Measurements from ENCODE around the gene ERCC6L2.

The ERCC6L2 gene

DNA sequence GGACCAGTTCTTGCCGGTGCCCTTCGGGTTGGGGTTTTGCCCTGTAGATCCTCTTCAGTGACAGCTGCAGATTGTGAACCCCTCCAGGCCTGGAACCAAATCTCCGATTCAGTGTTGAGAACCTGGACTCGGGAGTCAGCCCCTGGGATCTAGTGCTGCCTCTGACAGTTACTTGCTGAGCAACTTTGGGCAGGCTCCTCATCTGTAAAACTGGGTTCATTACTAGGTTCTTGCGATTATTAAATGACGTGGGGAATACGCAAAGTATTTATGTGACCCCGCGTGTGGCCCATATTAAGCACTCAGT lies 600 bp downstream of the ERCC6L2 start:
- peak overlapping the region; percentile 100 for H3K27ac ChIP-seq (ENCODE audit: low read depth, low read length)
- H3K27me3 ChIP-seq (ENCODE audit: control insufficient read depth, insufficient read depth, low read length): no peaks in the 10 kb centered on the region
- H3K4me1 ChIP-seq (ENCODE audit: control insufficient read depth, insufficient read depth, low read length): peaks cover 17% of the 10 kb centered on the region
- H3K9ac ChIP-seq (ENCODE audit: low read length): peak overlapping the region; percentile 91
- no peak overlapping the region for H3K4me3 ChIP-seq (ENCODE audit: low read length)
- no peaks in the 10 kb centered on the region for H3K36me3 ChIP-seq (ENCODE audit: control insufficient read depth, insufficient read depth, low read length)

DNA sequence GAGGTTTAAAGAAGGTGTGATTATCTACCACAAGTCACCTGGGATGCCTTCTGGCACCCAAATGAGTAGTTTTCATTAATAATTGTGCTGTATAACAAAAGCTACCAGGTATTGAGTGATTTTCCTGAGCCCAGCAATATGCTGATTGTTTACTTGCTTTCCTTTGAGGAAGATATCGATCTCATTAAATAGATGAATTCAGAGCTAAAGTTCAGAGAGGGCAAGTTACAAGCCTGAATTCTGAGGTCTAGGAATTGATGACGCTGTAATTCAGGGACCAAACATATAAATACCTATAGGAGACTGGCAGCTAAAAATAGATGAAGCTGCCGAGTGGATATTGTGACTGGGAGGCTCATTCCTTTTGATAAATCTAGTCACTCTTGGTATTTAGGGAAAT lies 1.1 kb downstream of the ERCC6L2 start:
- Histone ChIP-seq H3K4me3 (ENCODE audit: low read length) (no peak overlapping the region), H3K27ac (ENCODE audit: low read depth, low read length) (peak overlapping the region; percentile 100)

DNA sequence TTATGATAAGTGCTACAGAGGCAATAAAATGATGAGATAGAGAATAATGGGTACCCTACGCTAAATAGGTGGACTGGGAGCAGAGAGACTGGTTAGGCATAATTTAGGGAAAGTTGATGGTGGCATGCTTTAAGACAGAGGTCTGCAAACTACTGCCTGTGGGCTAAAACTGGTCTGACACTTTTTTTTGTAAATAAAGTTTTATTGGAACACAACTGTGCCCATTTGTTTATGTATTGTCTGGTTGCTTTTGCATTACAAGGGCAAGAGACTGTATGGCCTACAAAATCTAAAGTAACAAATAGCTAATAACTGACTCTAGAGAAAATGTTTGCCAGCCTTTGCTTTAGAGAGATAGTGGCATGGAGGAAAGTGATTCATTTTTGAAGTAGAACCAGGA lies 2.5 kb downstream of the ERCC6L2 start:
- H3K4me3 ChIP-seq (ENCODE audit: low read length): no peak overlapping the region
- peaks cover 4% of the 10 kb centered on the region for H3K36me3 ChIP-seq (ENCODE audit: control insufficient read depth, insufficient read depth, low read length)

More for the DNA sequence above, 1.1 kb downstream of the ERCC6L2 start:
- Histone ChIP-seq H3K36me3 (ENCODE audit: control insufficient read depth, insufficient read depth, low read length) (no peaks in the 10 kb centered on the region), H3K27me3 (ENCODE audit: control insufficient read depth, insufficient read depth, low read length) (no peaks in the 10 kb centered on the region), H3K4me1 (ENCODE audit: control insufficient read depth, insufficient read depth, low read length) (peaks cover 17% of the 10 kb centered on the region), H3K9ac (ENCODE audit: low read length) (peak overlapping the region; percentile 91)

DNA sequence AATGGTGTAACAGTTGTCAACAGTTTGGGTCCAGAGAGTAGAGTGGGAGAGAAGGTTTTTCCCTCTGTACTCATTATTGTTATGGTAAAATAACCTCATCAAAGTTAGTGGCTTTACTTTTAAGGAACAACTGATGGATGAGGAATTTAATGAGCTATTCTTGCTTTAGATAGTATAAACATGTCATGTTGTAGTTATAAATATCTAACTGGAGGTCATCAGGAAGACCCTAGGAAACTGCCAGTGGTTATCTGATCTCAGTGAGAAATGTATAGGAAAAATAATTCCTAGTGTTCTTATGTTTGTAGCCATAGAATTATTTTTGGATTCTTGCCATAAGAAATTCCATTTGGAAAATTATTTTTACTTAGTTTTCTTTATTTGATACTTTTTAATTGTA lies 4.1 kb downstream of the ERCC6L2 start:
- H3K4me3 ChIP-seq (ENCODE audit: low read length): no peak overlapping the region
- H3K27ac ChIP-seq (ENCODE audit: low read depth, low read length): no peak overlapping the region
- no peaks in the 10 kb centered on the region for H3K27me3 ChIP-seq (ENCODE audit: control insufficient read depth, insufficient read depth, low read length)
- peaks cover 4% of the 10 kb centered on the region for H3K36me3 ChIP-seq (ENCODE audit: control insufficient read depth, insufficient read depth, low read length)
- peaks cover 13% of the 10 kb centered on the region for H3K4me1 ChIP-seq (ENCODE audit: control insufficient read depth, insufficient read depth, low read length)
- no peak overlapping the region for H3K9ac ChIP-seq (ENCODE audit: low read length)

More for the DNA sequence above, 2.5 kb downstream of the ERCC6L2 start:
- Histone ChIP-seq H3K9ac (ENCODE audit: low read length) (no peak overlapping the region), H3K4me1 (ENCODE audit: control insufficient read depth, insufficient read depth, low read length) (peaks cover 17% of the 10 kb centered on the region), H3K27me3 (ENCODE audit: control insufficient read depth, insufficient read depth, low read length) (no peaks in the 10 kb centered on the region), H3K27ac (ENCODE audit: low read depth, low read length) (no peak overlapping the region)

DNA sequence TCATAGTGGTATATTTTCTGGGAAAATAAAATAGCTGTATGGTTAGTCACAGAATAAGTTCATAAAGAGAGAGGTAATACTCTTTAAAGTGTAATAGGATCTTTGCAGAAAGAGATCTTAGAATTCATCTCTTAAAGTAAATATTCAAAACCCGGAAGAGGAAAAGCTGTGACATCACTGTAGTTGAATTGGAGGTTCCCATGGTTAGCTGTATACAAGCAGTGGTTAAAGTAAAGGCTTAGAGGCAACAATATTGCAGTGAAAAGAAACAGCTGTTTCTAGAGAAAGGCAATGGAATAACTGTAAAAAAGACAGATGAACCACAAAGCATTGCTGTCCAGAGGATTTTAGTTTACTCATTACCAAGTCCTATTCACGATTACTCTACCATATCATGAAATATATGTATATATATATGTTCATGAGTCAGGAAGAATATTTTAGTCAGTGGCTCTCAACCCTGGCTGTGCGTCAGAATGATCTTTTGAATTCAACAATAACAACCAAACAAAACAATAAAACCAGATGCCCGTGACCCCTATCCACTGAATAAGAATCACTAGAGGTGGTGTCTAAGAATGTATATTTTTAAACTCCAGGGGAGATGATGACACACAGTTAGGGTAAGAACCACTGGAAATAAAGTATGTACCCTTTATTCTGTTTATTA lies 4.7 kb downstream of the ERCC6L2 start:
- peaks cover 4% of the 10 kb centered on the region for H3K36me3 ChIP-seq (ENCODE audit: control insufficient read depth, insufficient read depth, low read length)
- H3K4me1 ChIP-seq (ENCODE audit: control insufficient read depth, insufficient read depth, low read length): peaks cover 12% of the 10 kb centered on the region
- H3K4me3 ChIP-seq (ENCODE audit: low read length): no peak overlapping the region
- H3K9ac ChIP-seq (ENCODE audit: low read length): no peak overlapping the region
- H3K27ac ChIP-seq (ENCODE audit: low read depth, low read length): peak overlapping the region; percentile 12
- no peaks in the 10 kb centered on the region for H3K27me3 ChIP-seq (ENCODE audit: control insufficient read depth, insufficient read depth, low read length)

DNA sequence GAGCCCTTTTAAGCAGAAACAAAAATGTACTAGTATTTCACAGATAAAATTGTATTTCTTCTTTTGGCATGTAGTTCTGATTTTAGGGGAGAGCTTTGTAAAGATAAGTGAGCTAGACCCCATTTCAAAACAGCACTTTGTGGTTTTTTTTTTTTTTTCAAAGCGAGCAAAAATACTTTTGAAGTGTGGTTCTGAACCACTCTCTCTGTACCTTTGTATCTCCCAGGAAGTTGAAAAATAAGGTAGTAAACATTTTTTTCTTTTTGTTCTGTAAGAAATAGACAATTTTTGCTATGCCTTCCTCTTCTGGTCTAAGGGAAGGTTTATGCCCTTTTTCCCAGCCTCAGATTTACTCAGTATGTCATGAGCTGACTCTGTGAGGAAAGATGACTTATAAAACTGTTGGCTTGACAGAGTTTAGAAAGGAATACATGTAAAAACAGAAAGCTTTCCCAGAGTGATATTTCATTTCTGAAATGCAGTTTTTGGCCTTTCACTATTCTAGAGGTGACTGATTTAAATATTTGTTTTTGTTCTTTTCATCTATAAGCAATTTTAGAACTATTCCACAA lies 12.5 kb downstream of the ERCC6L2 start:
- Histone ChIP-seq H3K27me3 (ENCODE audit: control insufficient read depth, insufficient read depth, low read length) (no peaks in the 10 kb centered on the region), H3K4me3 (ENCODE audit: low read length) (no peak overlapping the region), H3K4me1 (ENCODE audit: control insufficient read depth, insufficient read depth, low read length) (no peaks in the 10 kb centered on the region), H3K9ac (ENCODE audit: low read length) (no peak overlapping the region), H3K27ac (ENCODE audit: low read depth, low read length) (no peak overlapping the region), H3K36me3 (ENCODE audit: control insufficient read depth, insufficient read depth, low read length) (no peaks in the 10 kb centered on the region)

DNA sequence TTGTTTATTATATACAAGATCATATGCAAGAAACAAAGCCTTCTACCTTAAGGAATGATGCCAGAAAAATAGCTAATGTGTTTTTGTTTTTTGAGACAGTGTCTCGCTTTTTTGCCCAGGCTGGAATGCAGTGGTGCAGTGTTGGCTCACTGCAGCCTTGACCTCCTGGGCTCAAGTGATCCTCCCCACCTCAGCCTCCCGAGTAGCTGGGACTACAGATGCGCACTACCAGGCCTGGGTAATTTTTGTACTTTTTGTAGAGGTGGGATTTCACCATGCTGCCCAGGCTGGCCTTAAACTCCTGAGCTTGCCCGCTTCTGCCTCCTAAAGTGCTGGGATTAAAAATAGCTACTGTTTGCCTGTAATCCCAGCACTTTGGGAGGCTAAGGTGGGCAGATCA lies 15.1 kb downstream of the ERCC6L2 start:
- no peak overlapping the region for H3K27ac ChIP-seq (ENCODE audit: low read depth, low read length)
- no peak overlapping the region for H3K9ac ChIP-seq (ENCODE audit: low read length)
- no peaks in the 10 kb centered on the region for H3K4me1 ChIP-seq (ENCODE audit: control insufficient read depth, insufficient read depth, low read length)

DNA sequence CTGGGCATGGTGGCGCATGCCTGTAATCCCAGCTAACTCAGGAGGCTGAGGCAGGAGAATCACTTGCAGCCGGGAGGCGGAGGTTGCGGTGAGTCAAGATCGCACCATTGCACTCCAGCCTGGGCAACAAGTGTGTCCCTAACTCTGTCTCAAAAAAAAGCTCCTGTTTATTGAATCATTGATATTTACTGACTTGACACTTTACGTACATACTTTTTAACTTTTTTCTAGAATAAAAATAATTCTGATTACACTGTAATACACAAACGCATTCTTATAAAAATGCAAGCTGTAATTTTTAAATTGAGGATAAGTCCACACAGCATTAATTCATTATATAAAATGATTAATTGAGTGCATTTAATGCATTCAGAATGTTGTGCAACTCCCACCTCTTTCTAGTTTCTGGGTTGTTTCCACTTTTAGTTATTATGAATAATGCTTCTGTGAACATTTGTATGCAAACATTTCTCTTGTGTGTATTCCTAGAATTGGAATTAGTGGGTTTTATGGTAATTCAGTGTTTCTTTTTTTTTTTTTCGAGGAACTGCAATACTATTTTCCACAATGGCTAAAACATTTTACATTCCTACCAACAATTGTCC lies 15.7 kb downstream of the ERCC6L2 start:
- Histone ChIP-seq H3K4me1 (ENCODE audit: control insufficient read depth, insufficient read depth, low read length) (no peaks in the 10 kb centered on the region), H3K9ac (ENCODE audit: low read length) (no peak overlapping the region), H3K27ac (ENCODE audit: low read depth, low read length) (no peak overlapping the region), H3K36me3 (ENCODE audit: control insufficient read depth, insufficient read depth, low read length) (no peaks in the 10 kb centered on the region), H3K27me3 (ENCODE audit: control insufficient read depth, insufficient read depth, low read length) (no peaks in the 10 kb centered on the region), H3K4me3 (ENCODE audit: low read length) (no peak overlapping the region)

More for the DNA sequence above, 15.1 kb downstream of the ERCC6L2 start:
- Histone ChIP-seq H3K36me3 (ENCODE audit: control insufficient read depth, insufficient read depth, low read length) (no peaks in the 10 kb centered on the region), H3K4me3 (ENCODE audit: low read length) (no peak overlapping the region), H3K27me3 (ENCODE audit: control insufficient read depth, insufficient read depth, low read length) (no peaks in the 10 kb centered on the region)

DNA sequence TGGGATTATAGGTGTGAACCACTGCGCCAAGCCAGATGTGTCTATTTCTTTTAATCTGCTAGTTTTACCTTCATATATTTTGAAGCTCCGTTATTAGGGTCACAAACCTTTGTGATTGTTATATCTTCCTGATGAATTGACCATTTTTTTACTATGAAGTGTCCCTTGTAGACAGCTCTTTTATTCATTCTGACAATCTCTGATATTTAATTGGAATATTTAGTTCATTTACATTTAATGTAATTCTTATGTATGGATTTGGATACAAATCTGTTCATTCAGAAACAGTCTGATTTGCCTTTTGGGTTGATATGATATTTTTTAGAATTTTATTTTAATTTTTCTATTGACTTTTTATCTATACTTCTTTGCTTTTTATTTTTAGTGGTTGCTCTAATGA lies 17.2 kb downstream of the ERCC6L2 start:
- Histone ChIP-seq H3K9ac (ENCODE audit: low read length) (no peak overlapping the region), H3K4me3 (ENCODE audit: low read length) (no peak overlapping the region), H3K4me1 (ENCODE audit: control insufficient read depth, insufficient read depth, low read length) (no peaks in the 10 kb centered on the region), H3K27ac (ENCODE audit: low read depth, low read length) (no peak overlapping the region), H3K27me3 (ENCODE audit: control insufficient read depth, insufficient read depth, low read length) (no peaks in the 10 kb centered on the region), H3K36me3 (ENCODE audit: control insufficient read depth, insufficient read depth, low read length) (no peaks in the 10 kb centered on the region)

DNA sequence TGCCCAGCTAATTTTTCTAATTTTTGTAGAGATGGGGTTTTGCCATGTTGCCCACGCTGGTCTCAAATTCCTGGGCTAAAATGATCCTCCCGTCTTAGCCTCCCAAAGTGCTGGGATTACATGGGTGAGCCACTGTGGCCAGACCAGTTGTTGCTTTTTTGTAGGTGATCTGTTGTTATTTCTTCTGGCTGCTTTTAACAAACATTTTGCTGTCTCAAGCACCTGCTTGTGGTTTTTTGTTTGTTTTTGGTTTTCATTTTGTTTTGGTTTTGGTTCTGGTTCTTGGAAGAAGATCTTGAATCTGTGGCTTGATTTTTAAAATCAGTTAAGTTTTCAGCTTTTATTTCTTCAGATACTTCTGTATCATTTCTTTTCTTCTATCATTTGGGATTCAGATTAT lies 21.1 kb downstream of the ERCC6L2 start:
- Histone ChIP-seq H3K36me3 (ENCODE audit: control insufficient read depth, insufficient read depth, low read length) (no peaks in the 10 kb centered on the region), H3K4me1 (ENCODE audit: control insufficient read depth, insufficient read depth, low read length) (no peaks in the 10 kb centered on the region), H3K4me3 (ENCODE audit: low read length) (no peak overlapping the region), H3K27me3 (ENCODE audit: control insufficient read depth, insufficient read depth, low read length) (no peaks in the 10 kb centered on the region), H3K9ac (ENCODE audit: low read length) (no peak overlapping the region), H3K27ac (ENCODE audit: low read depth, low read length) (no peak overlapping the region)

DNA sequence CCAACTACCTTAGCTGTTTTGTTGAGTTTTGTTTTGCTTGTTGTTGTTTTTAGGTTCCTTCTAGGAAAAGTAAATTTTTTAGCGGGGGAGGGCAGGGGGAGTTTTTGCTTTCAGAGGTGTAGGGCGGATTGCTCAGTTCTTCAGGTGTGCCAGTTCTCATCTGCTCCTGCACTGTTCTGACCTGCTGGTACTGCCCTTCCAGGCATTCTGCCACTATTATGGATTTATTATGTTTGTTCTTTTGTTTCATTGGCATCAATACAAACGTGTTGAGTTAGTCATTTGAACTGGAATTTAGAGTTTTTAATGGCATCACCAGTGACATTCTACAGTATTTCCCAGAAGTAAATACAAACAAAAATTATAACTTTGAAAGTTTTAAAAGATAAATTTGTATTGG lies 26.0 kb downstream of the ERCC6L2 start:
- H3K27me3 ChIP-seq (ENCODE audit: control insufficient read depth, insufficient read depth, low read length): no peaks in the 10 kb centered on the region
- no peak overlapping the region for H3K4me3 ChIP-seq (ENCODE audit: low read length)
- H3K36me3 ChIP-seq (ENCODE audit: control insufficient read depth, insufficient read depth, low read length): no peaks in the 10 kb centered on the region
- H3K27ac ChIP-seq (ENCODE audit: low read depth, low read length): no peak overlapping the region
- no peak overlapping the region for H3K9ac ChIP-seq (ENCODE audit: low read length)
- H3K4me1 ChIP-seq (ENCODE audit: control insufficient read depth, insufficient read depth, low read length): no peaks in the 10 kb centered on the region

DNA sequence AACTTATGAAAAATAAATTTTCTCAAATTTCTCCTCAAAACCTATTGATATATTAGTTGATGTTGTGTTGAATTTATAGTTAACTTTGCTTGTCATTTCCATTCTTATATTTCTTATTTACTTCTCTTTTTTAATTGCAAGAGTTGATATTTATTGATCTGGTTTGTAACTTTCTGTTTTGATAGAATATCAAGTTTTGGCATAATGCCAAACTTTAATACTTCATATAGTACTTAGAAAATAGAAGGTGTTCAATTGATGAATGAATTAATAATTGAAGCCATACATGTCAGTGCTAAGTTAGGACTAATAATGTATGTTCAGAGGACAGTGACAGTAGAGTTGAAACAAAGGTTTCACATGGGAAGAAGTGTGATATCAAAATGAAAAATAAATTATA lies 27.9 kb downstream of the ERCC6L2 start:
- no peak overlapping the region for H3K9ac ChIP-seq (ENCODE audit: low read length)
- H3K4me1 ChIP-seq (ENCODE audit: control insufficient read depth, insufficient read depth, low read length): no peaks in the 10 kb centered on the region
- H3K27ac ChIP-seq (ENCODE audit: low read depth, low read length): no peak overlapping the region
- no peak overlapping the region for H3K4me3 ChIP-seq (ENCODE audit: low read length)
- H3K36me3 ChIP-seq (ENCODE audit: control insufficient read depth, insufficient read depth, low read length): no peaks in the 10 kb centered on the region
- no peaks in the 10 kb centered on the region for H3K27me3 ChIP-seq (ENCODE audit: control insufficient read depth, insufficient read depth, low read length)

DNA sequence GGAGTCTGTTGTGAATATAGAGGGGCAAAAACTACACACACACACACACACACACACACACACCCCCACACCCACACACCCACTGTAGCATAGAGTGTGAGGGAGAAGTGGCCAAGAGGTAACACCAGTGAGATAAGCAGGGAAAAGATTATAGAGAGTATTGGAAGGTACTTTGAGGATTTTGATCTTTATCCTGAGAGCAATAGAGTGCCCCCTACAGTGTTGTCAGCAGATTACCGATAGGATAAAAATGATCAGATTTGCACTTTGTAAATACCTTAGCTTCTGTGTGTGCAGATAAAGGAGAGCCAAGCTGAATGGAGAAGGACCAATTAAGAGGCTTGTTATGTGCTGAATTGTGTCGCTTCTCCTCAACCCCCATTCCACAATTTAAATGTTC lies 32.3 kb downstream of the ERCC6L2 start:
- H3K36me3 ChIP-seq (ENCODE audit: control insufficient read depth, insufficient read depth, low read length): no peaks in the 10 kb centered on the region
- H3K4me3 ChIP-seq (ENCODE audit: low read length): no peak overlapping the region
- H3K9ac ChIP-seq (ENCODE audit: low read length): no peak overlapping the region
- H3K27ac ChIP-seq (ENCODE audit: low read depth, low read length): no peak overlapping the region
- no peaks in the 10 kb centered on the region for H3K4me1 ChIP-seq (ENCODE audit: control insufficient read depth, insufficient read depth, low read length)
- H3K27me3 ChIP-seq (ENCODE audit: control insufficient read depth, insufficient read depth, low read length): no peaks in the 10 kb centered on the region
